Esophagus (tissue), 2 donors: ENCODE measurements around the gene ANK3. TPM values are rescaled to one million over a fixed set of nuclear protein-coding genes. Genes with fewer than 3 reads are reported as not detected.

ENCODE experiments used
- H3K27ac ChIP-seq, 2 donors: one replicate each; pipeline ENCODE4 v1.5.1; 2013; ENCODE audit warnings: low read depth in 2 of 2, mild to moderate bottlenecking in 2 of 2, inconsistent platforms in 1 of 2, low read length in 1 of 2, moderate library complexity in 1 of 2
- H3K27me3 ChIP-seq, 2 donors: one replicate each; pipeline ENCODE4 v1.6.1; 2013; ENCODE audit warnings: low read length in 2 of 2, control low read depth in 1 of 2, mild to moderate bottlenecking in 1 of 2; ENCODE audit not compliant: insufficient read depth in 2 of 2, control insufficient read depth in 1 of 2
- H3K36me3 ChIP-seq, 2 donors: one replicate each; pipeline ENCODE4 v1.6.1; 2013; ENCODE audit warnings: low read length in 1 of 2; ENCODE audit not compliant: control insufficient read depth in 2 of 2, insufficient read depth in 2 of 2
- H3K4me1 ChIP-seq, 2 donors: one replicate each; pipeline ENCODE4 v1.6.1; 2013; ENCODE audit warnings: low read length in 1 of 2; ENCODE audit not compliant: control insufficient read depth in 2 of 2, insufficient read depth in 2 of 2
- H3K4me3 ChIP-seq, 2 donors: one replicate each; pipeline ENCODE4 v1.5.1; 2013; ENCODE audit warnings: low read length in 2 of 2, mild to moderate bottlenecking in 2 of 2, low read depth in 1 of 2, moderate library complexity in 1 of 2
- H3K9me3 ChIP-seq, 2 donors: one replicate each; pipeline ENCODE4 v1.6.1; 2013; ENCODE audit warnings: mild to moderate bottlenecking in 2 of 2, low read depth in 1 of 2, low read length in 1 of 2, moderate library complexity in 1 of 2; ENCODE audit not compliant: control insufficient read depth in 2 of 2, insufficient read depth in 1 of 2
- WGBS, 2 donors: extraction: QIAGEN DNeasy Blood & Tissue Kit; methylation state at CpG; one replicate each; pipeline ENCODE4 v1.1.7; 2013; 5-methylcytosine and 5-hydroxymethylcytosine counted together
- polyA plus RNA-seq, 2 donors: library from polyadenylated mRNA; stranded (reverse); fragments of 200-250 nt; gene quantifications; one replicate each; pipeline ENCODE4 v1.2.3, GENCODE V29; 2013
- donor health status: healthy with polysubstance abuse.
- donor health status: Bipolar disorder and iron deficiency.

ANK3 gene
- polyA plus RNA-seq, 2 donors = 6.9 to 7.8 TPM

- H3K36me3 ChIP-seq = peaks cover 0 to 2% of the 10 kb centered on the region in 2 donors
- WGBS, 2 donors = 69 to 71% methylated on average over 3 of the region's 3 CpGs
- H3K9me3 ChIP-seq = no peaks in the 10 kb centered on the region
- no peaks in the 10 kb centered on the region for H3K27me3 ChIP-seq
- no peak overlapping the region for H3K4me3 ChIP-seq
- H3K4me1 ChIP-seq = peaks cover 0 to 7% of the 10 kb centered on the region in 2 donors
- H3K27ac ChIP-seq = no peak overlapping the region
Measured at GRCh38 chr10:60155099-60155877, 234.4 kb downstream of the ANK3 start.

- no peaks in the 10 kb centered on the region for H3K36me3 ChIP-seq
- 81 to 86% methylated on average over 2 of the region's 2 CpGs for WGBS, 2 donors
- H3K4me3 ChIP-seq = no peak overlapping the region
- H3K4me1 ChIP-seq = peaks cover 0 to 2% of the 10 kb centered on the region in 2 donors
- H3K9me3 ChIP-seq = no peaks in the 10 kb centered on the region
- no peak overlapping the region for H3K27ac ChIP-seq
- H3K27me3 ChIP-seq = no peaks in the 10 kb centered on the region
Measured at GRCh38 chr10:60149003-60149402, 240.7 kb downstream of the ANK3 start.

- Histone ChIP-seq H3K4me1 (peaks cover 0 to 2% of the 10 kb centered on the region in 2 donors), H3K27ac (no peak overlapping the region), H3K9me3 (no peaks in the 10 kb centered on the region), H3K4me3 (no peak overlapping the region), H3K27me3 (no peaks in the 10 kb centered on the region), H3K36me3 (no peaks in the 10 kb centered on the region)
Measured at GRCh38 chr10:60148266-60148840, 241.3 kb downstream of the ANK3 start.

- Histone ChIP-seq H3K36me3 (no peaks in the 10 kb centered on the region), H3K27me3 (no peaks in the 10 kb centered on the region), H3K9me3 (no peaks in the 10 kb centered on the region), H3K4me3 (no peak overlapping the region), H3K4me1 (peaks cover 0 to 2% of the 10 kb centered on the region in 2 donors), H3K27ac (no peak overlapping the region)
- 77 to 93% methylated on average over 3 of the region's 3 CpGs for WGBS, 2 donors
Measured at GRCh38 chr10:60147576-60148265, 242.0 kb downstream of the ANK3 start.

- H3K36me3 ChIP-seq = no peaks in the 10 kb centered on the region
- no peak overlapping the region for H3K27ac ChIP-seq
- H3K27me3 ChIP-seq = no peaks in the 10 kb centered on the region
- 74 to 78% methylated on average over 4 of the region's 4 CpGs for WGBS, 2 donors
- H3K9me3 ChIP-seq = no peaks in the 10 kb centered on the region
- H3K4me3 ChIP-seq = no peak overlapping the region
- peaks cover 0 to 2% of the 10 kb centered on the region in 2 donors for H3K4me1 ChIP-seq
Measured at GRCh38 chr10:60147025-60147424, 242.7 kb downstream of the ANK3 start.

- peaks cover 0 to 2% of the 10 kb centered on the region in 2 donors for H3K4me1 ChIP-seq
- no peak overlapping the region for H3K27ac ChIP-seq
- 94 to 95% methylated on average over 3 of the region's 3 CpGs for WGBS, 2 donors
- H3K36me3 ChIP-seq = no peaks in the 10 kb centered on the region
- H3K9me3 ChIP-seq = no peaks in the 10 kb centered on the region
- H3K27me3 ChIP-seq = no peaks in the 10 kb centered on the region
- H3K4me3 ChIP-seq = no peak overlapping the region
Measured at GRCh38 chr10:60144099-60144498, 245.6 kb downstream of the ANK3 start.

GRCh38 chr10:60142736-60143135 lies 246.9 kb downstream of the ANK3 start:
- peaks cover 0 to 2% of the 10 kb centered on the region in 2 donors for H3K4me1 ChIP-seq
- H3K4me3 ChIP-seq = no peak overlapping the region
- no peaks in the 10 kb centered on the region for H3K9me3 ChIP-seq
- WGBS, 2 donors = 76 to 78% methylated on average over 1 of the region's 1 CpG
- no peak overlapping the region for H3K27ac ChIP-seq
- no peaks in the 10 kb centered on the region for H3K36me3 ChIP-seq
- H3K27me3 ChIP-seq = no peaks in the 10 kb centered on the region

- 88 to 96% methylated on average over 7 of the region's 7 CpGs for WGBS, 2 donors
- no peaks in the 10 kb centered on the region for H3K36me3 ChIP-seq
- no peaks in the 10 kb centered on the region for H3K9me3 ChIP-seq
- no peaks in the 10 kb centered on the region for H3K4me1 ChIP-seq
- H3K4me3 ChIP-seq = no peak overlapping the region
- H3K27me3 ChIP-seq = no peaks in the 10 kb centered on the region
- no peak overlapping the region for H3K27ac ChIP-seq
Measured at GRCh38 chr10:60141896-60142559, 247.6 kb downstream of the ANK3 start.
